Measurements from ENCODE around the gene CKAP2L.
A peak's percentile ranks its signal among the peaks of the same experiment; 100 is the strongest.

CKAP2L gene

DNA sequence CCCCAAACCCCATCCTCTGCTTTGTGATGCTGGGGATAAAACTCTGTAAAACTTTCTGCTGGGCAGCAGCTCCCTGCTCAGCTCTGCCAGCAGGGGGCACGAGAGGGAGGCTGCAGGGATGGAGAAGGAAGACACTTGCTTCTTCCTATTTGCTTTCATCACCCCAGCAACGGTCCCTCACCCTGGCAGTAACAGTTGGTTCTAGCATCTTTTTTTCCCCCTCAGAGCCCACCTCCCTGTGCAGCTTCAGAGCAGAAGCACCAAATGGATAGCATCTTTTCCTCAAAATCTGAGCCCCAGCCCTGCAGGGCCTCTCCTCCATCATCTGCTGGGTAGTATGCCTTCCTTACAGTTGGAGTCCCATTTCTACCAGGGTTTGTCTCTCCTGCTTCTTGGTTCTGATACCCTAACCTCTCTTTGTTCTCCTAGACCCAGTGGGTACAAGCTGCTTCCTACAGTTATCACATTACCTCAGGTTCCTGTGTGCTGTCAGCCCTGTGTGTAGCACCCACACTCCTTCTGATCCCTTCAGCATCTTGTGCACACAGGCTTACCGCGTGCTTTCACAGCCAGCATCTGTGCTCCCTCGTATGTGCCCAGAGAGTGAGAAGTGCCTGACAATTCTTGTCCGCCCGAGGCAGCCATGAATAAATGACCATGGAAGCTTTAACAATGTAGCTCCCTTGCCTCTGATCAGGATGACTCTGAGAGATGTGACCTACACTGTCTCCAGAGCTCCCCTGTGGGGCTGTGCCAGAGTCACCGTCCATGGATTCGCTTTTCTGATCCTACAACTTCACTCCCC, 14.5 kb downstream of the CKAP2L start:
- in situ Hi-C loops (cut with MboI; ENCODE audit: low pct_unique_long_range_greater_than_20kb, low sequenced_read_pairs, unreplicated experiment) = loop anchor here (10.0 kb wide), 2 partner anchors 135 to 195 kb away; no protein-coding TSS in a partner anchor
- peak; percentile 97 for TF ChIP-seq CTCF (IDR thresholded peaks at IDR 0.05; ENCODE audit: extremely low read depth, insufficient read depth, missing control alignments)
- peak; percentile 66 for DNase-seq (ENCODE audit: low spot score)

DNA sequence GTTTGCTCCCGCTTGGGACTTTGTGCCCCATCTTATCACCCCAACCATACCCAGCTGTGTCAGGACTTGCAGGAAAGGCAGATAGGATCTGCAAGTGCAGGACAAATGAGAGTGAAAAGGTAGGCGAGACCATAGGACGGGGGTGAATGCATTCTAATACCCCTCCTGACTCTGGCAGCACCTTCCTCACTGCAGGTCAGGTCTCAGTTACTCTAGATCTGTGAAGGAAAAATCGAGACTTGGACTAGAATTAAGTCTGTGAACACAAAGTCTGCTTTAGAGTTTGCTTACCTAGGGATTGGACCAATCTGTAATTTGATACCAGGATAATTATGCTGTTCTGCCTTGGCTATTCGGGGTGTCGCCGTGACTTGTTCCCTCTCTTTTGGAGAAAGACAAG, 23.9 kb downstream of the CKAP2L start:
- in situ Hi-C loops (cut with MboI; ENCODE audit: low pct_unique_long_range_greater_than_20kb, low sequenced_read_pairs, unreplicated experiment) = loop anchor here (10.0 kb wide), 1 partner anchor 204 kb away; no protein-coding TSS in a partner anchor
- no peak for DNase-seq (ENCODE audit: low spot score)
- TF ChIP-seq CTCF (IDR thresholded peaks at IDR 0.05; ENCODE audit: extremely low read depth, insufficient read depth, missing control alignments) = no peak

GRCh38 chr2:112737542-112738232, 26.7 kb downstream of the CKAP2L start:
- DNase-seq (ENCODE audit: low spot score) = no peak
- no peak for TF ChIP-seq CTCF (IDR thresholded peaks at IDR 0.05; ENCODE audit: extremely low read depth, insufficient read depth, missing control alignments)
- in situ Hi-C loops (cut with MboI; ENCODE audit: low pct_unique_long_range_greater_than_20kb, low sequenced_read_pairs, unreplicated experiment) = no loop called here

- no peak for DNase-seq (ENCODE audit: low spot score)
- in situ Hi-C loops (cut with MboI; ENCODE audit: low pct_unique_long_range_greater_than_20kb, low sequenced_read_pairs, unreplicated experiment) = loop anchor here (5.0 kb wide), 1 partner anchor 132 kb away; no protein-coding TSS in a partner anchor
- no peak for TF ChIP-seq CTCF (IDR thresholded peaks at IDR 0.05; ENCODE audit: extremely low read depth, insufficient read depth, missing control alignments)
These were observed 30.5 kb downstream of the CKAP2L start for GRCh38 chr2:112733871-112734270.

DNA sequence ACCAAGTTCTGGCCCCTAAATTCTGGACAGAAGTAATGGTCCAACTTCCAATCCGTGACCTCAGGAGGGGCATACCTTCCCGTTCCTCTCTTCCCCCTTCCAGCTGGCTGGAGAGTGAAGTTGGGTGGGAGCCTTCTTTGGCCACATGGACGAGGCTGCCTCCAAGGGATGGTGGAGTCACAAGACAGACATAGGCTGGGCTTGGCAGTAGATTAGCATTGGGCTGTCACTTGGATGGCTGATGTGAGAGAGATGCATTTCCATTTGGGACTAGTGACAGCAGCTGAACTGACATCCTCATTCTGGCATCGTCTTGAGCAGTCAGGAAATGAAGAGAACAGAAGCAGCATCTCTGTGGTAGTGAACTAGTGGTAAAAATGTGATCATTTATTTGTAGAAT, 31.0 kb downstream of the CKAP2L start:
- in situ Hi-C loops (cut with MboI; ENCODE audit: low pct_unique_long_range_greater_than_20kb, low sequenced_read_pairs, unreplicated experiment) = loop anchor here (5.0 kb wide), 1 partner anchor 131 kb away; no protein-coding TSS in a partner anchor
- no peak for DNase-seq (ENCODE audit: low spot score)
- no peak for TF ChIP-seq CTCF (IDR thresholded peaks at IDR 0.05; ENCODE audit: extremely low read depth, insufficient read depth, missing control alignments)

DNA sequence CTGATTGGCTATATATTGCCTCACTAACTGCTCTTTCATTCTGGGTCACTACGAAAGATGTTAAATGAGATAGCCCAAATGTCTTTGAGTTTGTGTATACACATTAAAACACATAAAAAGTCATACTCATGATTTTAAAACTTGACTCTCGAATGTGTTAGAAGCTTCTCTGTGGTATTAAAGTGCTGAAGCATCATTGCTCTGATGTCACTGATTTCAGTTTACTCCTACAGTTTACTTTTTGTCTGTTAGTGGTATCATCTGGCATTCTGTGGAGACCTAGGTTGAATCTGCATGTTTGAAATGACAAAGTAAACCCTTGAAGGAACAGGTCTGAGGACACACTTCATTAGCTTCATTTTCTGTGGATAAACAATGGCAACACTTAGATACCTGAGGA, 32.9 kb downstream of the CKAP2L start:
- DNase-seq (ENCODE audit: low spot score) = no peak
- in situ Hi-C loops (cut with MboI; ENCODE audit: low pct_unique_long_range_greater_than_20kb, low sequenced_read_pairs, unreplicated experiment) = loop anchor here (5.0 kb wide), 1 partner anchor 129 kb away; no protein-coding TSS in a partner anchor

More for the DNA sequence above, 32.9 kb downstream of the CKAP2L start:
- no peak for TF ChIP-seq CTCF (IDR thresholded peaks at IDR 0.05; ENCODE audit: extremely low read depth, insufficient read depth, missing control alignments)
